ENCODE measurements around the gene RASA3. TPM values are rescaled to one million over a fixed set of nuclear protein-coding genes. Genes with fewer than 3 reads are reported as not detected.

Gene RASA3
- total RNA-seq, 4 donors from 2014 or later: 4.4 to 15.6 (median 8.5) TPM

GRCh38 chr13:114124921-114125320 lies 7.5 kb downstream of the RASA3 start:
- Histone ChIP-seq H3K4me3 (no peak overlapping the region), H3K27ac (no peak overlapping the region), H3K36me3 (no peaks in the 10 kb centered on the region), H3K27me3 (no peaks in the 10 kb centered on the region), H3K9me3 (no peaks in the 10 kb centered on the region), H3K4me1 (peaks cover 16 to 52% (median 39%) of the 10 kb centered on the region in 4 donors)
- WGBS, 2 donors (ENCODE audit: low coverage in 1 of 2): 56 to 68% methylated on average over 5 to 9 of the region's 9 CpGs
- TF ChIP-seq, protein P1, sequence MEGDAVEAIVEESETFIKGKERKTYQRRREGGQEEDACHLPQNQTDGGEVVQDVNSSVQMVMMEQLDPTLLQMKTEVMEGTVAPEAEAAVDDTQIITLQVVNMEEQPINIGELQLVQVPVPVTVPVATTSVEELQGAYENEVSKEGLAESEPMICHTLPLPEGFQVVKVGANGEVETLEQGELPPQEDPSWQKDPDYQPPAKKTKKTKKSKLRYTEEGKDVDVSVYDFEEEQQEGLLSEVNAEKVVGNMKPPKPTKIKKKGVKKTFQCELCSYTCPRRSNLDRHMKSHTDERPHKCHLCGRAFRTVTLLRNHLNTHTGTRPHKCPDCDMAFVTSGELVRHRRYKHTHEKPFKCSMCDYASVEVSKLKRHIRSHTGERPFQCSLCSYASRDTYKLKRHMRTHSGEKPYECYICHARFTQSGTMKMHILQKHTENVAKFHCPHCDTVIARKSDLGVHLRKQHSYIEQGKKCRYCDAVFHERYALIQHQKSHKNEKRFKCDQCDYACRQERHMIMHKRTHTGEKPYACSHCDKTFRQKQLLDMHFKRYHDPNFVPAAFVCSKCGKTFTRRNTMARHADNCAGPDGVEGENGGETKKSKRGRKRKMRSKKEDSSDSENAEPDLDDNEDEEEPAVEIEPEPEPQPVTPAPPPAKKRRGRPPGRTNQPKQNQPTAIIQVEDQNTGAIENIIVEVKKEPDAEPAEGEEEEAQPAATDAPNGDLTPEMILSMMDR (IDR thresholded peaks at IDR 0.05): no peak
- no peak for TF ChIP-seq POLR2AphosphoS5 (IDR thresholded peaks at IDR 0.05)
- no peak for TF ChIP-seq POLR2A (IDR thresholded peaks at IDR 0.05)
- no peak for TF ChIP-seq EP300 (IDR thresholded peaks at IDR 0.05; ENCODE audit: low read depth)
- no peak for DNase-seq
- intact Hi-C loops (cut with DNase I; ENCODE audit: low total_unique reads) (loop anchor here (5.0 kb wide), 1 partner anchor 58 kb away; no protein-coding TSS in a partner anchor), in situ Hi-C loops (cut with MboI; ENCODE audit: low pct_ligation_motif_present in 1 of 4, low pct_unique_long_range_greater_than_20kb in 1 of 4, low sequenced_read_pairs in 3 of 4) (loop anchor here in 1 of 4 donors (10.0 kb wide), 1 partner anchor 160 kb away; no protein-coding TSS in a partner anchor)

DNA sequence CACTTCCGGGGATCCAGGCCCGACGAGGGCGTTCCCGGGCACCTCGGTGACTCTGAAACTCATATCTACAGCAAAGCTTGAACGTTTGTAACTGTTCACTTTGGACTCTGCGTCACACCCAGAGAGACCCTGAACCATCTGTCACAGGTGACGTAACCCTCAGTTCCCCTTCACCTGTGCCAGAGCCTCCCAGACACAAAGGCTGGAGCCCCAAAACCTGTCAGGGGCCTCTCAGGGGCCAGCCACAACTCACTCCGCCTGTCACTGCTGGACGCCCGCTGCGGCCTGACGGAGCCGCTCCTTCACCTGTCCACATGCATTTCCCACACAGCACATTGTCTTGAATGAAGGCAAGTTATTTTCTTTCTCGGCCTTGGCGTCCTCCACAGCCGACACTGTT lies 8.0 kb downstream of the RASA3 start:
- no peak for TF ChIP-seq POLR2A (IDR thresholded peaks at IDR 0.05)
- no peak for TF ChIP-seq EP300 (IDR thresholded peaks at IDR 0.05; ENCODE audit: low read depth)
- TF ChIP-seq, protein P1 (IDR thresholded peaks at IDR 0.05): no peak
- TF ChIP-seq POLR2AphosphoS5 (IDR thresholded peaks at IDR 0.05): no peak
- in situ Hi-C loops (cut with MboI; ENCODE audit: low pct_ligation_motif_present in 1 of 4, low pct_unique_long_range_greater_than_20kb in 1 of 4, low sequenced_read_pairs in 3 of 4) (loop anchor here in 1 of 4 donors (10.0 kb wide), 1 partner anchor 160 kb away; no protein-coding TSS in a partner anchor), intact Hi-C loops (cut with DNase I; ENCODE audit: low total_unique reads) (no loop called here)
- Histone ChIP-seq H3K4me1 (peaks cover 13 to 47% (median 36%) of the 10 kb centered on the region in 4 donors), H3K4me3 (no peak overlapping the region), H3K27me3 (no peaks in the 10 kb centered on the region), H3K27ac (no peak overlapping the region), H3K36me3 (no peaks in the 10 kb centered on the region), H3K9me3 (no peaks in the 10 kb centered on the region)
- 95 to 100% methylated on average over 1 to 18 of the region's 18 CpGs for WGBS, 2 donors (ENCODE audit: low coverage in 1 of 2)
- DNase-seq: no peak

- DNase-seq: no peak
- WGBS, 2 donors (ENCODE audit: low coverage in 1 of 2): 93 to 95% methylated on average over 2 to 14 of the region's 14 CpGs
- in situ Hi-C loops (cut with MboI; ENCODE audit: low pct_ligation_motif_present in 1 of 4, low pct_unique_long_range_greater_than_20kb in 1 of 4, low sequenced_read_pairs in 3 of 4) (loop anchor here in 1 of 4 donors (10.0 kb wide), 1 partner anchor 159 kb away; no protein-coding TSS in a partner anchor), intact Hi-C loops (cut with DNase I; ENCODE audit: low total_unique reads) (no loop called here)
- H3K36me3 ChIP-seq: no peaks in the 10 kb centered on the region
- H3K27ac ChIP-seq: peak overlapping the region in 1 of 4 donors; percentile 21
- H3K9me3 ChIP-seq: no peaks in the 10 kb centered on the region
- no peaks in the 10 kb centered on the region for H3K27me3 ChIP-seq
- no peak overlapping the region for H3K4me3 ChIP-seq
- TF ChIP-seq POLR2A (IDR thresholded peaks at IDR 0.05) (no peak), POLR2AphosphoS5 (IDR thresholded peaks at IDR 0.05) (no peak), EP300 (IDR thresholded peaks at IDR 0.05; ENCODE audit: low read depth) (no peak)
- TF ChIP-seq, protein P1 (IDR thresholded peaks at IDR 0.05): no peak
- H3K4me1 ChIP-seq: peaks cover 15 to 47% (median 38%) of the 10 kb centered on the region in 4 donors
Measured at GRCh38 chr13:114123876-114124275, 8.5 kb downstream of the RASA3 start.

GRCh38 chr13:114123448-114123847 lies 9.0 kb downstream of the RASA3 start:
- in situ Hi-C loops (cut with MboI; ENCODE audit: low pct_ligation_motif_present in 1 of 4, low pct_unique_long_range_greater_than_20kb in 1 of 4, low sequenced_read_pairs in 3 of 4) (loop anchor here in 1 of 4 donors (10.0 kb wide), 1 partner anchor 159 kb away; no protein-coding TSS in a partner anchor), intact Hi-C loops (cut with DNase I; ENCODE audit: low total_unique reads) (no loop called here)
- 83% methylated on average over 17 of the region's 17 CpGs; no CpG with 5 or more reads in 1 of the 2 donors for WGBS, 2 donors (ENCODE audit: low coverage in 1 of 2)
- Histone ChIP-seq H3K27ac (peak overlapping the region in 2 of 4 donors; percentile 21 to 62), H3K4me3 (no peak overlapping the region), H3K9me3 (no peaks in the 10 kb centered on the region), H3K4me1 (peaks cover 16 to 48% (median 38%) of the 10 kb centered on the region in 4 donors), H3K36me3 (no peaks in the 10 kb centered on the region), H3K27me3 (no peaks in the 10 kb centered on the region)
- TF ChIP-seq POLR2A (IDR thresholded peaks at IDR 0.05) (no peak), EP300 (IDR thresholded peaks at IDR 0.05; ENCODE audit: low read depth) (no peak), POLR2AphosphoS5 (IDR thresholded peaks at IDR 0.05) (no peak)
- TF ChIP-seq, protein P1 (IDR thresholded peaks at IDR 0.05): no peak
- no peak for DNase-seq

Measured in transverse colon (tissue), 4 donors.